HG02678 (cell line): Measurements from ENCODE around the gene ADSS1.
A peak's percentile ranks its signal among the peaks of the same experiment; 100 is the strongest.
"Not testable (repeated sequence)": the region's sequence is repeated elsewhere in the genome, so short reads cannot be mapped to it uniquely, and the experiment has no call there.

Experiments
- ATAC-seq: cut with Tn5 transposase; IDR thresholded peaks from one replicate; pipeline ENCODE4 v1.9.1; 2021; ENCODE audit warnings: mild to moderate bottlenecking, moderate library complexity; ENCODE audit not compliant: unreplicated experiment

The ADSS1 gene

DNA sequence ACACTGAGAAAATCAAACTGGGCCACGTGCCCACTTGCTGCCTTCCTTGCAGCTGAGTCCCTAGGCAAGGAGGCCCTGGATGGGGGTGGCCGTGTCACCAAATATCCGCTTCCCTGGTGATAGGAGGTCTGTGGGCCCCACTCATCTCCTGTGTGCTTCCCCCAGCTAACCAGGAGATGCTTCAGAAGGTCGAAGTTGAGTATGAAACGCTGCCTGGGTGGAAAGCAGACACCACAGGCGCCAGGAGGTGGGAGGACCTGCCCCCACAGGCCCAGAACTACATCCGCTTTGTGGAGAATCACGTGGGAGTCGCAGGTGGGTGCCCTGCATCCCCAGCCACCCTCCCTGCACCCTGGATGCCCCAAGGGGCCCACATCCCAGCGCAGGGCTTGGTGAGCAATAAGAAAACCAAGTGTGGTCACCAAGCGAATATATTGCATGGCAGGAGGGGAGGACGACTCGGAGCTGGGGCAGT, 22.1 kb downstream of the ADSS1 start:
- no peak for ATAC-seq

DNA sequence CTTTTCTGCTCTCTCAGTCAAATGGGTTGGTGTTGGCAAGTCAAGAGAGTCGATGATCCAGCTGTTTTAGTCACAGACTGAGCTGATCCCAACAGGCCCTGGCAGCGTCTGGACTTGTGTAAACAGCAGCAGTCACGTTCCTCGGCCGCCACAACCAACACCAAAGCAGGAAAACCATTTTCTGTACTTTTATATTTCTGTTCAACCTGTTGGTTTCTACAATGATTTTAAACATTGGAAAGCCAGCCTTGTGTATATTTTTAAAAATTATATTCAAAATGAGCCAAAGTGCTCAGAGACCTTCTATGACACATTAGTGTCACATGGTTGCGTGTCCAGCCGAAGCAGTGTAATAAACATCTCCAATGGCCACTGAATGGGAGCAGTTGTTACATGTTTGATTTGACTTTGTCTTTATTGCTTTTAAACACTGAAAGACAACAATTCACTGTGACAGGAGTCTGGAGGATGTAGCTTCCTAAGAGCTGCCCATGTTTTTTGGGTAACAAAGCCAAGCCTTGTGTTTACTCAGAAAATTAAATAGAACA, 23.0 kb downstream of the ADSS1 start:
- ATAC-seq, result no peak

DNA sequence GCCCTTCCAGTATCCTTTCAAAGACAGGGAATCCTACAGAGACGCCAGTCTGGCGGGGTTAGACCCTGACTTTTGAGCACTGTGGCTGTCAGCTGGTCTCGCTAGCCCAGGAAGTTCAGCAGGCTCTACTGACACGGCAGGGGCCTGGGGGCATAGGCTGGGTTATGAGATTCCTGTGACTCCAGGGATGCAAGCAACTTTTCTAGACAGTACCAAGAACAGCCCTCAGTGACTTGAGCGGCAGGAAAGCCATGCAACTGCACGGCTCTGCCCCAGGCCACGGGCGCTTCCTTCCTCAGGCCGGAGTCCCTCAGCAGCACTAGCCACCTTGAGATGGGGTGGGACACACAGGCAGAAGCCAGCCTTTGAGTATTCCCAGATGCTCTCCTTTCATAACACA, 23.8 kb downstream of the ADSS1 start:
- no peak for ATAC-seq

DNA sequence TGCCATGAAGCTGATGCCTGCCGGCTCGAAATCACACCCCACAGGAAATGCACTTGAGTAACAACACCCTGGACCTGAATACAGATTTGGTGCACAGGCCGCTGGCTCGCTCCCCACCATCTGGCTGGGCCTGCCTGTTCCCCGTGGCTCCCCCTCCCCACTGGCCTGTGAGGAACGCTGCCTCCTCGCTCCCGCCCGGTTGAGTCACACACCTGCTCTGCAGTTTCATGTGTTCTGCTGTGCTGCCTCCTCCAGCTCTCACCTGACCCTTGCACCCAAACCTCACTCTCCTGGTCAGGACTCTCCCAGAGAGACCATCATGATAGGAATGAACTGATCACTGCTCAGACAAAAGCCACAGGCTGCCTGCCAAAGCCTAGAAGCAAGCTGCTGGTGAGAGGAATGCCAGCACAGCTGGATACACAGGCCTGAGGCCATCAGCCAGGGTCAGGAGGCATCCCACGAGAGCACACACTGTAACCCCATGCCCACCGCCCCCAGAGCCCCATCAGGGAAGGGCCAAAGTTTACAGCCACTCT, 25.2 kb downstream of the ADSS1 start:
- ATAC-seq, result no peak

DNA sequence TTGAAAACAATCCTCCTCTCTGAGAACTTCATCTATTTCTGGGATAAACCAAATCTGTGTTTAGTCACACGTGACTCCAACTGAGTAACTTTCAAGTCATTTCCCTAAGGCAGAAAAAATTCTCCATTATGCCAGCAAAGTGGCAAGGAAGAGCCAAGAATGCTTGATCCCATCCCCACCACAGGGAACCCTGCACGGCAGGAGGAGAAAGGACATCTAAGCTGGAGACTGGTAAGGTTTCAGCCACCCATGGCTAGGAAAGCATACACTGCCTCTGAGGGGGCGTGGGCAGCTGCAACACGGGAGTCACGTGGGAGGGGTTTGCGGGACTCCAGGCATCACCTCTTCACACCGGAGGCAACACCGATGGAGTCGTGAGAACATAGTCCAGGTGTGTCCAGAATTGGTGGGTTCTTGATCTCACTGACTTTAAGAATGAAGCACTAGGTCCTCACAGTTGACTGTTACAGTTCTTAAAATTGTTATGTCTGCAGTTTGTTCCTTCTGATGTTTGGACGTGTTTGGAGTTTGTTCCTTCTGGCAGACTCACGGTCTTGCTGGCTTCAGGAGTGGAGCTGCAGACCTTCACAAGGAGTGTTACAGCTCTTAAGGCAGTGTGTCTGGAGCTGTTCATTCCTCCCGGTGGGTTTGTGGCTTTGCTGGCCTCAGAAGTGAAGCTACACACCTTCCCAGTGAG, 26.2 kb downstream of the ADSS1 start:
- ATAC-seq, result no peak

DNA sequence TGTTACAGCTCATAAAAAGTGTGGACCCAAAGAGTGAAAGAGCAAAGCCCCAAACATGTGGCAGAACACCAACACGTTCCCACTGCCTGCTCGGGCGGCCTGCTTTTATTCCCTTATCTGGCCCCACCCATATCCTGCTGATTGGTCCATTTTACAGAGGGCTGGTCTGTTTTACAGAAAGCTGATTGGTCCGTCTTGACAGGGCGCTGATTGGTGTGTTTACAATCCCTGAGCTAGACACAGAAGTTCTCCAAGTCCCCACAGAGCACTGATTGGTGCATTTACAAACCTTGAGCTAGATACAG, 26.7 kb downstream of the ADSS1 start:
- not testable (repeated sequence) for ATAC-seq

DNA sequence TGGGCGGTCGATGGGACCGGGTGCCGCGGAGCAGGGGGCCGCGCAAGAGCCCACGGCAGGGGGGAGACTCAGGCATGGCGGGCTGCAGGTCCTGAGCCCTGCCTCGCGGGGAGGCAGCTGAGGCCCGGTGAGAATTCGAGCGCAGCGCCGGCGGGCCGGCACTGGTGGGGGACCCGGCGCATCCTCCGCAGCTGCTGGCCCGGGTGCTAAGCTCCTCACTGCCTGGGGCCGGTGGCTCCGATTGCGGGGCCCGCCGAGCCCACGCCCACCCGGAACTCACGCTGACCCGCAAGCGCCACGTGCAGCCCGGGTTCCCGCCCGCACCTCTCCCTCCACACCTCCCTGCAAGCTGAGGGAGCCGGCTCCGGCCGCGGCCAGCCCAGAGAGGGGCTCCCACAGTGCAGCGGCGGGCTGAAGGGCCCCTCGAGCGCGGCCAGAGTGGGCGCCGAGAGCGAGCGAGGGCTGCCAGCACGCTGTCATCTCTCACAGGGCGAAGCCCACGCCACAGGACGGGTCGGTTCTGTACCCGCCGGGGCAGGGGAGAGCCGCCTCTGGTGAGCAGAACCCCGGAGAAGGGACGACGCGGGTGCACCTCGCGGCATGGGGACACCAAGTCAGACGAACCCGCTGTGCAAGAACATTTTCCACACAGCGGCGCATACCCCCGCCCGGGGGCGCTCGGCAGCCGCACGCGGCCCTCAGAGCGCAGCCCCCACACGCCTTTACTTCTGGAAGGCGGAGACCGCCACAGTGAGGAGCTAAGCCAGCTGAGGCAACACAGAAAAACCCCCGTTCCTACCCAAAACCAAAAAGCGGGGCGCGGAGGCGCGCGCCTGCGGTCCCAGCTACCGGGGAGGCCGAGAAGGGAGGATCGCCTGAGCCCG, 27.8 kb downstream of the ADSS1 start:
- ATAC-seq, result no peak

DNA sequence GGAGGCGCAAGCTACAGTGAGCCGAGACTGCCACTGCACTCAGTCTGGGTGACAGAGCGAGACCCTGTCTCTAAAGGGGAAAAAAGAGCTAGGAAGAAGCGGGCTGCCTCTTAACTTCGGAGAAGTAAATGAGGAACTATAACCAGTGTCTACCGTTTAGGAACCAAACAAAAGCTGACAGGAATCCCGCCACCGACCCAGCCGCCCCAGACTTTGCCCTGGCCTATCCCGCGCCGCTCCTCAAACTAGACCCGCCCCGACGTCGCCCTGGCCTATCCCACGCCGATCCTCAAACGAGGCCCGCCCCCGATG, 28.4 kb downstream of the ADSS1 start:
- no peak for ATAC-seq

DNA sequence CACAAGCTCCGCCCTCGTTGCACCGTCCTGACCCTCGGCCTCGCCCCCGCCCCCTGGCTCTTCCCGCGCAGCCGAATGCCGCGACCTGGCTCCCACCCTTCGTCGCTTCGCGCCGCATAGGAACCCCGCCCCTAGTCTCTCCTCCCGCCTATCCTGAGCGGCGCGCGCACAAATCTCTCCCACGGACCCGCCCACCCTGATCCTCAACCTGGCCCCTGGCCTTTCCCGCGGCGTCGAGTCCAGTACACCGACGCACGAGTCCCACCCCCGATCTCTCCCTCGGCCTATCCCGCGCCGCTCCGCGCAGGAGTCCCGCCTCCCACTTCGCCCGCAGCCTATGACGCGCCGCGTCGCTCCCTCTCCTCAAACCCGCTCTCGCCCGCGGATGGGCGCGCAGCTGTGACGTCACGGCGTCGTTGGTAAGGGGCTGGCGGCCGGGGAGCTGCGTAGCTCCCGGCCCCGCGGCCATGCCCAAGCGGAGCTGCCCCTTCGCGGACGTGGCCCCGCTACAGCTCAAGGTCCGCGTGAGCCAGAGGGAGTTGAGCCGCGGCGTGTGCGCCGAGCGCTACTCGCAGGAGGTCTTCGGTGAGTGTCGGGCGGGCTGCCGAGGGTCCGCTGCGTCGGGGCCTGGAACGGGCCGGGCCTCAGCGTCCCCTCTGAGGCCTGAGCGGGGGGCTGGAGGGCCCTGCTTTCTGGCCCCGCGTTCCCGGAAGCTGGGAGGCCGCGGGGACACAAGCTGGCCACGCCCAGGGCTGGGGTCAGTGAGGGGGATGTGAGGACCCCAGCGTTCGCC, 28.9 kb downstream of the ADSS1 start, which contains the start of gene SIVA1:
SIVA1 (plus strand) TSS at position 413 of the 793 bp plus-strand sequence; CDS start at position 468, 55 bp downstream.
- ATAC-seq, result peak; percentile 89

DNA sequence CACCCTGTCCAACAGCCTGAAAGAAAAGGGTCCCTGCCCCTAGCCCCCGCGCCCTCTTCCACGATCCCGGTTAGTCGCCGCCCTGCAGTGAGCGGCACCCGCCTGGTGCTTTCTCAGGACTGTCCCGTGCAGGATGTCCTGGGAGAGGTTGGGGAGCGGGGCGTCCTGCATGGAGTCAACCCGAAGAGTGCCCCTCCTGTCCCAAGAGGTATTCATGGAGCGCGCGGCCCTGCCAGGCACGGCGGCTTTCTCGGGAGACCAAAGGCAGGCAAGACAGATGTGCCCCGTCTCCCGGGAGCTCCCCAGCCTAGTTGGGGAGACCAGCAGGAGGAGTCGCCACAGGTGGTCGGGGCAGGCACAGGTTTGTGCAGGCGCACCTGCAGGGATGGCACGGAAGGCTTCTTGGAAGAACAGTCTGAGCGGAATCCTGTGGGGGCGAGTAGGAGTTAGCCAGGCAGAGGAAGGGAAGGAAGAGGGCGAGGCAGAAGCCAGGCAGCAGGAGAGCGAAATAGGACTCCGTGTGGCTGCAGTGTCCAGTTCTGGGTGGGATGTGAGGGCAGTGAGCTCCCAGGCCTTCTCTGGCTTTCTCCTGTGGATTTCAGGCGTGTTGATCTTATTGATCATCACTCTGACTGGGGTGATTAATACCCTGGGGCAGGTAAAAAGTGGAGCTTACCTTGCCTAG, 29.6 kb downstream of the ADSS1 start:
- no peak for ATAC-seq

DNA sequence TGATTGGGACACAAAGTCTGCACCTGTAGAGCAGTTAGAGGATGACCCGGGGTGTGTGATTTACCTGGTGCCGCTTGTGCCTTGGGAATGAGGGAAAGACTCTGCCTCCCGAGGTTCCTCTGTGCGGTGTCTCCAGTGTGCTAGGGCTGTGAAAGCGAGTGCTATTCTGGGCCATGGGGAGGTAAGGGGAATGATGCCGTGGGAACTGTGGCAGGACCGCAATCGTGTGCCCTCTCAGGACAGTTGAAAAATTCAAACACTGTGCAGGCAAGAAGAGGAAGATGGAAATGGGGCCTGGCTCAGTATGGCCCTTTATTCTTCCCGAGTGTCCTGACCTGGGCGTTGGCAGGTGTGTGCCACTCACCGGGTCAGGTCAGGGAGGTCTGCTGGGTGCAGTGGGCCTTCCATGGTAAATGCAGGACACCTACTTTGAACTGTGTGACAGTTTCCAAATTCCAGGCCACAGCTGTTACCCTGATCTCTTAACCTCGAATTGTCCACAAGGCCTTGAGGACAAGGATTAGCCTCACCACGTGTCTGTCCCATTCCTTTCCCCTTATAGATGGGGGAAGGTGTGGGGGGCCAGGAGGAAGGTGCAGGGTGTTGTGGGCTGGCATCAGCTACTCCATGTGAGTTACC, 30.3 kb downstream of the ADSS1 start:
- no peak for ATAC-seq

DNA sequence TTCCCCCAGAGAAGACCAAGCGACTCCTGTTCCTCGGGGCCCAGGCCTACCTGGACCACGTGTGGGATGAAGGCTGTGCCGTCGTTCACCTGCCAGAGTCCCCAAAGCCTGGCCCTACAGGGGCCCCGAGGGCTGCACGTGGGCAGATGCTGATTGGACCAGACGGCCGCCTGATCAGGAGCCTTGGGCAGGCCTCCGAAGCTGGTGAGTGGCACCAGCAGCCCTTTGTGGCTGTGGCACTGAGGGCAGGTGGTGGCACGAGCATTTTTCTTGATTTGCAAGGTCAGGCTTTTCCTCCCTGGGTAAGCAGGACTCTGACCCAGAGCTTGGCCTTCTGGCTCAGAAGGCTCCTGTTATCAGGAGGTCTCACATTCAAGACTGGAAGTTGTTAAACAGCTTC, 31.6 kb downstream of the ADSS1 start:
- ATAC-seq, result no peak

DNA sequence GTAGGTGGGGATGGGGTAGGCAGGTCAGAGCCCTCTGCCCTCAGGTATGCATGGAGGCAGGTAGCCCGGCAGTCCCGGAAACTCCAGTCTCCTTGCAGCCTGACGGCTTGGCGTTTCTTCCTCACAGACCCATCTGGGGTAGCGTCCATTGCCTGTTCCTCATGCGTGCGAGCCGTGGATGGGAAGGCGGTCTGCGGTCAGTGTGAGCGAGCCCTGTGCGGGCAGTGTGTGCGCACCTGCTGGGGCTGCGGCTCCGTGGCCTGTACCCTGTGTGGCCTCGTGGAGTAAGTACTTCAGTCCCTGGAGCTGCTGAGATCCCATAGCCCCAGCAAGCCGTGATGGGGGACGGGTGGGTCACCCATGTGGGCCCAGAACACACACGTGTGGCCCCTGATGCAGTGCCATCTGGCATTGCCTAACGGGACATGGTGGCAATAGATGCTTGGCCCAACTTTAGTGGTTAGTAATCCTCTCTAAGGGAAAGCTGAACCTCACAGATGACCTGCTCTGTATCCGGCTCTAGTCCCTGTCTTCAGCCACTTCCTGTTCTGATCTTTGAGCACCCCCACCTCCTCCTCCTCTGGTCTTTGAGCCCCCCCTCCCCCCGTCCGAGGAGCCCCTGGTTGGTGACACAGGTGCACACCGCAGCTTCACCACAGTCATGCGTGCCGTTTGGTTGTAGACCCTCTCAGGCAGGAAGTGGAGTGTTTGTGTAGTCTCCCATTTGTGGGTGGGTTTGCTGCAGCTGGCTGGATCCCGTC, 32.6 kb downstream of the ADSS1 start:
- ATAC-seq, result no peak

DNA sequence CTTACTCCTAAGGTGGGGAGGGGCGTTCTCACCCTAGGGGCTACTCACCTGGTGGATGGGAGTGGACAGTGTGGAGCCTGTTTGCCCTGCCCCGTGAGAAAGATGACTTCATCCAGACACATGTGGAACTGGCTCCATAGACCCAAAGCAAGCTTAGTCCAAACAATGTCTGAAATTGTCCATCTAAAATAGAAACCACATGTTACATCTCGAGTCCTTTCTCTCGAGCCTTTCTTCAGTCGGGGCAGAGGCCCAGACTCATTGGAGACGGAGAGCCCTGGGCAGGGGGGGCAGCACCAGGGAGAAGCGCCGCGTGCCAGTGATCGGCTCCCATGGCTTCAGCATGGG, 33.2 kb downstream of the ADSS1 start:
- no peak for ATAC-seq

DNA sequence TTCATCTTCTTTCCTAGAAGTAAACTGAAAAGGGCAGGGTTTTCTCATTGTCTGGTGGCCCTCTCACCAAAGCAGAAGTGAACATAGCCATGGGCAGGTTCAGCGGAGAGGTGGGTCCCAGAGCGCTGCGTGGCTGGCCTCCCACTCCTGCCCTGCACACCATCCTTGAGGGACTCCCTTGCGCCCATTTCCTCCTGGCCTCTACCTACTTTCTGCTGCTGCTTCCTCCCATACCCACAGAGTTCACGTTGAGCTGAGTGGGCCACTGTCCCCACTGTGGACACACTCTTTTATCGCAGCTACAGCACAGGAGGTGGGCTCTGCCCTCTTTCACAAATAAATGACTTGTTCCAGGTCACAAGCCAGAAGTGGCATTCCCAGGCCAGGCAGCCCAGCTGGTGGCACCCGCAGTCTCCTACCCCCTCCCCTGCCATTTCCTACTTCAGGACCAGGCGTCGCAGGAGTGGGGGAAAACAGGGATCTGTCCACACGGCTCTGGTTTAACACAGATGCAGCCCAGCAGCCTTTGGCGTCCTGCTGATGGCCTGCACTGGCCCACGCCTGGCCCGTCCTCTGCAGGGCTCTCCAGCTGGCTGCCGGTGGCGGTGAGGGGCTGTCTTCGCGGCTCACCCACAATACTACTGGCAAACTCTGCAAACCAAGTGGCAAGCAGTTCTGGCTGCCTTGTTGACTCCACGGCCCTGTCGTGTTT, 33.8 kb downstream of the ADSS1 start:
- ATAC-seq, result no peak

DNA sequence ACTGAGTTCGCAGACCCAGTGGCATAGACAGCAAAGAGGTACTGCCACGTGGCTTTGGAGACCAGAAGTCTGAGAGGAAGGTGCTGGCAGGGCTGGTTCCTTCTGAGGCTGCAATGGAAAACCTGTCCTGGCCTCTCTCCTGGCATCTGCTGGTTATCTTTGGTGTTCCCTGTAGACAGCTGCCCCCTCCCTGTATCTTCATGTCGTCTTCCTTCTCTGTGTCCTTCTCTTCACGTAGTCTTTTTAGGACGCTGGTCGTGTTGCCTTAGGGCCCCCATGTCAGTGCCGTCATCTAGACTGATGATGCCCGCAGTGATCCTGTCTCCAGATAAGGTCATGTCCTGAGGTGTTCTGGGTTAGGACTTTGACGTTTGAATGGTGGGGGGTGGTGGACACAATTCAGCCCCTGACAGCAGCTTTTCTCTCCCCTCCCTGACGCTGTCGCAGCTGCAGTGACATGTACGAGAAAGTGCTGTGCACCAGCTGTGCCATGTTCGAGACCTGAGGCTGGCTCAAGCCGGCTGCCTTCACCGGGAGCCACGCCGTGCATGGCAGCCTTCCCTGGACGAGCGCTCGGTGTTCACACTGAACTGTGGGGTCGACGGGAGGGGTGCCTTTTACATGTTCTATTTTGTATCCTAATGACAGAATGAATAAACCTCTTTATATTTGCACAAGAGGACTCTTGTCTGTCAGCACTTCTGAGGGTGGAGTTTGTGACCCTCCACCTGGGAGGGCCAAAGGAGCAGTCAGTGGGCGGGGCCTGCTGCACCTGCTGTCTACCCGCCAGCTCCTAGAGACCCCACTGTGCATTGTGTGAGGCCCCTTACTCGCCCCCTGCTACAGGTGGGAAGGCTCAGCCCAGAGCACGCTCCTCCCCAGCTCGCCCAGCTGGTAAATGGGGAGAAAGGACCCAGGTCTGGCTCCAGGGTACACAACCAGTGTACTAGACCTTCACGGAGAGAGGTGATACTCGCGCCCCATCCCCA, 35.2 kb downstream of the ADSS1 start:
- no peak for ATAC-seq

DNA sequence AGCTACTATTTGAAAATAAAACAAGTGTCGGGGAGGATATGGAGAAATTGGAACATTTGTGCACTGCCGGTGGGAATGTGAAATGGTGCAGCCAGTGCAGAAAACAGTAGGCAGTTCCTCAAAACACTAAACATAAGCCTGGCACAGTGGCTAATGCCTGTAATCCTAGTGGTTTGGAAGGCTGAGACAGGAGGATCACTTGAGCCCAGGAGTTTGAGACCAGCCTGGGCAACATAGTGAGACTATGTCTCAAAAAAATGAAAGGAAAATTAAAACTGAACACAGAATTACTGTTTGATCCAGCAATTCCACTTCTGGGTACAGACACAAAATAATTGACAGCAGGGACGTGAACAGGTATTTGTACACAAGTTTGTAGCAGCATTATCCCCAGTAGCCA, 41.5 kb downstream of the ADSS1 start:
- no peak for ATAC-seq
